IMR-90 (cell line): ENCODE results near the gene TICAM2. TPM values are rescaled to one million over a fixed set of nuclear protein-coding genes. Genes with fewer than 3 reads are reported as not detected.

Experiments
- ATAC-seq: fragments of 200-7000 bp; cut with Tn5 transposase; 2 replicates; pipeline ENCODE4 v1.9.1; 2020; ENCODE audit warnings: low read depth, mild to moderate bottlenecking, moderate library complexity
- BruUV-seq: library from RNA; stranded (reverse); fragments of 400-500 nt; replicated peaks from 2 replicates; lab custom pipeline; 2021; lab: Mats Ljungman, UMichigan
- CTCF ChIA-PET: fragments of 300-600 bp; formaldehyde crosslinking; extraction: SDS; loops from one replicate; lab custom pipeline; 2021; ENCODE audit warnings: antibody characterized with exemption; lab: Yijun Ruan, JAX
- POLR2A ChIA-PET: fragments of 300-600 bp; sonication (Branson Sonifier 250); formaldehyde crosslinking; loops from one replicate; lab custom pipeline; 2022; ENCODE audit warnings: antibody characterized with exemption; ENCODE audit not compliant: unreplicated experiment; lab: Charles Lee
- DNase-seq: peaks from one replicate; pipeline ENCODE4 v3.0.0; 2013
- H2AFZ ChIP-seq: replicated peaks from 2 replicates; pipeline ENCODE3; 2013; ENCODE audit warnings: low read length, mild to moderate bottlenecking; ENCODE audit not compliant: poor library complexity
- H2AK5ac ChIP-seq: 2 replicates; pipeline ENCODE4 v1.6.1; 2013; ENCODE audit warnings: low read depth, low read length, inconsistent platforms
- H2AK9ac ChIP-seq: replicated peaks from 2 replicates; pipeline ENCODE3; 2013; ENCODE audit warnings: mild to moderate bottlenecking, low read depth, low read length, moderate library complexity; ENCODE audit not compliant: poor library complexity
- H2BK120ac ChIP-seq: 2 replicates; pipeline ENCODE4 v1.6.1; 2013; ENCODE audit warnings: low read depth, low read length, inconsistent platforms
- H2BK15ac ChIP-seq: 3 replicates; pipeline ENCODE4 v1.6.1; 2013; ENCODE audit warnings: low read depth, low read length, inconsistent platforms
- H2BK20ac ChIP-seq: 2 replicates; pipeline ENCODE4 v1.6.1; 2013; ENCODE audit warnings: low read depth, mild to moderate bottlenecking, inconsistent platforms, low read length, moderate library complexity
- H2BK5ac ChIP-seq: 2 replicates; pipeline ENCODE4 v1.6.1; 2013; ENCODE audit warnings: mild to moderate bottlenecking, low read depth, low read length, inconsistent platforms; ENCODE audit not compliant: poor library complexity, severe bottlenecking
- H3K14ac ChIP-seq: replicated peaks from 2 replicates; pipeline ENCODE4 v1.6.1; 2013; ENCODE audit warnings: low read depth, low read length, inconsistent platforms
- H3K18ac ChIP-seq: 2 replicates; pipeline ENCODE4 v1.6.1; 2013; ENCODE audit warnings: low read depth, low read length, control low read depth
- H3K23ac ChIP-seq: 2 replicates; pipeline ENCODE4 v1.6.1; 2013; ENCODE audit warnings: low read depth, low read length, inconsistent platforms
- H3K27ac ChIP-seq: 2 replicates; pipeline ENCODE4 v1.5.1; 2013; ENCODE audit warnings: mild to moderate bottlenecking, control low read depth, low read length; ENCODE audit not compliant: insufficient read depth
- H3K27me3 ChIP-seq: 2 replicates; pipeline ENCODE4 v1.6.1; 2013; ENCODE audit warnings: low read length; ENCODE audit not compliant: control insufficient read depth, insufficient read depth
- H3K36me3 ChIP-seq: 2 replicates; pipeline ENCODE4 v1.6.1; 2013; ENCODE audit warnings: low read length, mixed read lengths; ENCODE audit not compliant: control insufficient read depth, insufficient read depth
- H3K4ac ChIP-seq: 2 replicates; pipeline ENCODE4 v1.6.1; 2013; ENCODE audit warnings: low read depth, low read length, inconsistent platforms
- H3K4me1 ChIP-seq: 2 replicates; pipeline ENCODE4 v1.6.1; 2013; ENCODE audit warnings: low read length, mixed read lengths; ENCODE audit not compliant: control insufficient read depth, insufficient read depth
- H3K4me2 ChIP-seq: 2 replicates; pipeline ENCODE4 v1.6.1; 2013; ENCODE audit warnings: low read depth, mild to moderate bottlenecking, control low read depth, low read length, moderate library complexity
- H3K4me3 ChIP-seq: 2 replicates; pipeline ENCODE4 v1.5.1; 2013; ENCODE audit warnings: low read depth, mild to moderate bottlenecking, control low read depth, low read length, moderate library complexity; ENCODE audit not compliant: insufficient read depth
- H3K56ac ChIP-seq: 2 replicates; pipeline ENCODE4 v1.6.1; 2013; ENCODE audit warnings: low read length, inconsistent platforms; ENCODE audit not compliant: insufficient read depth; ENCODE audit errors: extremely low read depth
- H3K79me1 ChIP-seq, 2 experiments: 2 replicates each; pipeline ENCODE4 v1.6.1; 2013; ENCODE audit warnings: low read length in 2 of 2, inconsistent platforms in 1 of 2, low read depth in 1 of 2
- H3K9ac ChIP-seq: 2 replicates; pipeline ENCODE4 v1.6.1; 2013; ENCODE audit warnings: low read depth, low read length, control low read depth
- H3K9me1 ChIP-seq: 2 replicates; pipeline ENCODE4 v1.6.1; 2013; ENCODE audit warnings: low read length, inconsistent platforms; ENCODE audit not compliant: insufficient read depth
- H3K9me3 ChIP-seq: 2 replicates; pipeline ENCODE4 v1.6.1; 2013; ENCODE audit warnings: low read length; ENCODE audit not compliant: control insufficient read depth, insufficient read depth
- H4K20me1 ChIP-seq: 2 replicates; pipeline ENCODE4 v1.6.1; 2013; ENCODE audit warnings: low read length, inconsistent platforms; ENCODE audit not compliant: insufficient read depth
- H4K5ac ChIP-seq: 2 replicates; pipeline ENCODE4 v1.6.1; 2013; ENCODE audit warnings: mild to moderate bottlenecking, low read depth, low read length, control low read depth
- H4K8ac ChIP-seq, 2 experiments: 2 replicates each; pipeline ENCODE4 v1.6.1; 2013; ENCODE audit warnings: low read depth in 2 of 2, low read length in 2 of 2, control low read depth in 1 of 2, inconsistent platforms in 1 of 2
- H4K91ac ChIP-seq: 2 replicates; pipeline ENCODE4 v1.6.1; 2013; ENCODE audit warnings: low read depth, low read length, inconsistent platforms; ENCODE audit not compliant: insufficient read depth
- CEBPB ChIP-seq: IDR thresholded peaks from 2 replicates; pipeline ENCODE4 v1.6.1; 2012; ENCODE audit warnings: low read depth, low read length, improper control_type of control experiment
- CTCF ChIP-seq: conservative IDR thresholded peaks from 2 replicates; pipeline ENCODE4 v1.5.1; 2012; ENCODE audit warnings: mild to moderate bottlenecking, low read depth, low read length, improper control_type of control experiment
- WGBS, 2 experiments: methylation state at CpG; one replicate each; pipeline versions ENCODE4 v1.1.5 to v1.1.7; 2013; ENCODE audit warnings: missing lambda C conversion rate in 2 of 2; ENCODE audit not compliant: insufficient read length in 1 of 2; ENCODE audit errors: extremely low coverage in 2 of 2; 5-methylcytosine and 5-hydroxymethylcytosine counted together
- dilution Hi-C: fragments of 300-500 bp; cut with HindIII; formaldehyde crosslinking; loops from one replicate; pipeline ENCODE4 v1.14.3; 2018; ENCODE audit warnings: low sequenced_read_pairs; ENCODE audit not compliant: unreplicated experiment
- in situ Hi-C: fragments of 300-500 bp; cut with MboI; formaldehyde crosslinking; loops from 3 replicates; pipeline ENCODE4 v1.14.3; 2019; ENCODE audit warnings: low sequenced_read_pairs, inconsistent platforms, mixed read lengths
- intact Hi-C: fragments of 100-400 bp; cut with micrococcal nuclease; formaldehyde crosslinking; loops from 2 replicates; pipeline ENCODE4 v1.10.0; 2022
- polyA plus RNA-seq, 3 experiments: library from polyadenylated mRNA; depleted of rRNA; stranded (reverse); fragments of >200 nt; gene quantifications; 2 replicates each; pipeline ENCODE4 v1.2.3, GENCODE V29; 2012; ENCODE audit warnings: low replicate concordance in 1 of 3
- total RNA-seq: library from RNA; depleted of rRNA; stranded (reverse); fragments of >200 nt; gene quantifications from 2 replicates; pipeline ENCODE4 v1.2.3, GENCODE V29; 2012

Gene TICAM2
- total and polyA plus RNA-seq, 2 of the 4 experiments (the other 2 are of a cell fraction): 2.9 to 4.3 TPM

GRCh38 chr5:115573133-115573532 lies 29.1 kb downstream of the TICAM2 start:
- no peak overlapping the region for H2BK20ac ChIP-seq
- no peaks in the 10 kb centered on the region for H4K20me1 ChIP-seq
- H3K4me3 ChIP-seq: no peak overlapping the region
- H2BK120ac ChIP-seq: no peak overlapping the region
- no peak overlapping the region for H2BK15ac ChIP-seq
- no peak overlapping the region for H2AK9ac ChIP-seq
- H3K36me3 ChIP-seq: no peaks in the 10 kb centered on the region
- no peak overlapping the region for H4K5ac ChIP-seq
- H3K56ac ChIP-seq: no peak overlapping the region
- H2BK5ac ChIP-seq: no peak overlapping the region
- intact Hi-C loops: no loop called here
- H2AK5ac ChIP-seq: no peak overlapping the region
- H3K9me3 ChIP-seq: peaks cover 3% of the 10 kb centered on the region; the same call in 1 of the 2 replicates
- dilution Hi-C loops: no loop called here
- H3K9ac ChIP-seq: no peak overlapping the region
- no peak overlapping the region; the same call in 1 of the 2 replicates for H3K23ac ChIP-seq
- ATAC-seq (peak; percentile 57), DNase-seq (peak; percentile 67)
- H3K4me1 ChIP-seq: peaks cover 5% of the 10 kb centered on the region; the same call in 1 of the 2 replicates
- H3K4me2 ChIP-seq: no peak overlapping the region
- no CpG with 5 or more reads among the region's 2 CpGs for WGBS, 2 experiments
- no peak overlapping the region for H3K14ac ChIP-seq
- peaks cover 5% of the 10 kb centered on the region; the same call in 1 of the 2 replicates for H3K9me1 ChIP-seq
- POLR2A ChIA-PET: no interaction called here
- no peak overlapping the region for H3K27ac ChIP-seq
- H3K27me3 ChIP-seq: no peaks in the 10 kb centered on the region
- H3K4ac ChIP-seq: no peak overlapping the region
- no peak overlapping the region for H4K91ac ChIP-seq
- no peak overlapping the region for H2AFZ ChIP-seq
- no peak overlapping the region for H3K18ac ChIP-seq
- H3K79me1 ChIP-seq: peaks cover 5 to 16% of the 10 kb centered on the region in 2 experiments; a peak in 2 of 4 replicates
- CTCF ChIA-PET: interaction anchor here (0.9 kb wide), 1 partner anchor 14 kb away, joined by 3 read pairs; no protein-coding TSS in a partner anchor
- no peak overlapping the region for H4K8ac ChIP-seq
- in situ Hi-C loops: no loop called here
- TF ChIP-seq CEBPB (no peak), CTCF (no peak)
- BruUV-seq: no TSS peak
